ENCODE results near the gene UAP1L1. TPM values are rescaled to one million over a fixed set of nuclear protein-coding genes. Genes with fewer than 3 reads are reported as not detected.
"Not testable (repeated sequence)": the region's sequence is repeated elsewhere in the genome, so short reads cannot be mapped to it uniquely, and the experiment has no call there.

Gene UAP1L1
- total RNA-seq, 2 donors from 2014 or later, result 13.5 to 14.0 TPM

- intact Hi-C loops (cut with DNase I), result no loop called here
- ATAC-seq (no peak), DNase-seq (no peak)
Measured at GRCh38 chr9:137108608-137109249, 31.4 kb downstream of the UAP1L1 start.

GRCh38 chr9:137109250-137110146 is 32.2 kb downstream of the UAP1L1 start:
- DNase-seq (no peak), ATAC-seq (no peak)
- intact Hi-C loops (cut with DNase I), result no loop called here

- ATAC-seq (no peak), DNase-seq (no peak)
- intact Hi-C loops (cut with DNase I), result no loop called here
Measured at GRCh38 chr9:137110147-137110910, 33.0 kb downstream of the UAP1L1 start.

GRCh38 chr9:137110911-137111787 is 33.8 kb downstream of the UAP1L1 start:
- DNase-seq (no peak), ATAC-seq (no peak)
- intact Hi-C loops (cut with DNase I), result no loop called here

GRCh38 chr9:137111788-137112563 is 34.7 kb downstream of the UAP1L1 start:
- DNase-seq, result no peak
- intact Hi-C loops (cut with DNase I), result no loop called here
- no peak for ATAC-seq

- ATAC-seq, result no peak
- intact Hi-C loops (cut with DNase I), result no loop called here
- no peak for DNase-seq
Measured at GRCh38 chr9:137112564-137113384, 35.5 kb downstream of the UAP1L1 start.

GRCh38 chr9:137113385-137114159 is 36.3 kb downstream of the UAP1L1 start:
- intact Hi-C loops (cut with DNase I), result no loop called here

GRCh38 chr9:137114220-137114612 is 36.9 kb downstream of the UAP1L1 start:
- intact Hi-C loops (cut with DNase I), result no loop called here
- DNase-seq (no peak), ATAC-seq (peak in 1 of 2 donors; percentile 6)

More at GRCh38 chr9:137113385-137114159, 36.3 kb downstream of the UAP1L1 start:
- ATAC-seq (no peak), DNase-seq (no peak)

- DNase-seq (peak; percentile 84), ATAC-seq (peak; percentile 85 to 90)
- intact Hi-C loops (cut with DNase I), result no loop called here
Measured at GRCh38 chr9:137114613-137115393, 37.5 kb downstream of the UAP1L1 start, which contains the start of gene DPP7. Gene DPP7 (minus strand): TSS chr9:137114733. CDS start chr9:137114713, 20 bp downstream.

- intact Hi-C loops (cut with DNase I), result no loop called here
- ATAC-seq (peak in 1 of 2 donors; percentile 2), DNase-seq (no peak)
Measured at GRCh38 chr9:137115394-137116026, 38.2 kb downstream of the UAP1L1 start.

GRCh38 chr9:137116027-137116507 is 38.8 kb downstream of the UAP1L1 start:
- intact Hi-C loops (cut with DNase I), result no loop called here
- DNase-seq (no peak), ATAC-seq (peak in 1 of 2 donors; percentile 50)

- ATAC-seq, result no peak
- no peak for DNase-seq
- intact Hi-C loops (cut with DNase I), result no loop called here
Measured at GRCh38 chr9:137116728-137117127, 39.4 kb downstream of the UAP1L1 start.

GRCh38 chr9:137117269-137117731 is 40.0 kb downstream of the UAP1L1 start:
- intact Hi-C loops (cut with DNase I), result no loop called here
- DNase-seq, result no peak
- ATAC-seq, result peak in 1 of 2 donors; percentile 2

GRCh38 chr9:137118092-137118603 is 40.8 kb downstream of the UAP1L1 start:
- DNase-seq; ATAC-seq; intact Hi-C loops (cut with DNase I): not testable (repeated sequence)

Measured in left cardiac atrium (tissue), 4 donors.